Trophoblast cell (in vitro differentiated cells and primary cell): ENCODE measurements around the gene MAP3K4.

ENCODE experiments used
- DNase-seq, 2 donors: peaks; one replicate each; pipeline ENCODE4 v3.0.0-alpha.2; 2016
- H2AFZ ChIP-seq: 2 replicates; pipeline ENCODE4 v1.6.1; 2013; ENCODE audit warnings: low read length, moderate library complexity, mild to moderate bottlenecking; ENCODE audit not compliant: insufficient read depth, poor library complexity
- H2AK5ac ChIP-seq: 2 replicates; pipeline ENCODE4 v1.6.1; 2013; ENCODE audit warnings: mild to moderate bottlenecking, low read length
- H2BK120ac ChIP-seq: 2 replicates; pipeline ENCODE4 v1.6.1; 2013; ENCODE audit warnings: low read length, mild to moderate bottlenecking, moderate library complexity; ENCODE audit not compliant: insufficient read depth, poor library complexity
- H2BK12ac ChIP-seq: 2 replicates; pipeline ENCODE4 v1.6.1; 2013; ENCODE audit warnings: mild to moderate bottlenecking, low read length, moderate library complexity
- H2BK5ac ChIP-seq: 2 replicates; pipeline ENCODE4 v1.6.1; 2013; ENCODE audit warnings: low read length, low read depth, moderate library complexity, mild to moderate bottlenecking; ENCODE audit not compliant: poor library complexity
- H3K14ac ChIP-seq: 2 replicates; pipeline ENCODE4 v1.6.1; 2013; ENCODE audit warnings: mild to moderate bottlenecking, low read length
- H3K18ac ChIP-seq: 2 replicates; pipeline ENCODE4 v1.6.1; 2013; ENCODE audit warnings: mild to moderate bottlenecking, low read length
- H3K23ac ChIP-seq: 2 replicates; pipeline ENCODE4 v1.6.1; 2013; ENCODE audit warnings: low read length
- H3K27ac ChIP-seq: 2 replicates; pipeline ENCODE4 v1.5.1; 2013; ENCODE audit warnings: low read depth, mild to moderate bottlenecking, inconsistent platforms, low read length, moderate library complexity
- H3K27me3 ChIP-seq: 2 replicates; pipeline ENCODE4 v1.6.1; 2013; ENCODE audit warnings: inconsistent platforms, mild to moderate bottlenecking, low read length, moderate library complexity; ENCODE audit not compliant: insufficient read depth
- H3K36me3 ChIP-seq, 2 experiments: 1 replicate in 1 of 2; 2 replicates in 1 of 2; pipeline ENCODE4 v1.6.1; 2013; ENCODE audit warnings: low read length in 2 of 2, mild to moderate bottlenecking in 2 of 2, moderate library complexity in 1 of 2; ENCODE audit not compliant: insufficient read depth in 2 of 2, control insufficient read depth in 1 of 2
- H3K4ac ChIP-seq: 2 replicates; pipeline ENCODE4 v1.6.1; 2013; ENCODE audit warnings: low read depth, mild to moderate bottlenecking, low read length, moderate library complexity
- H3K4me1 ChIP-seq, 2 experiments: 1 replicate in 1 of 2; 2 replicates in 1 of 2; pipeline ENCODE4 v1.6.1; 2013; ENCODE audit warnings: low read length in 2 of 2, mild to moderate bottlenecking in 2 of 2, moderate library complexity in 1 of 2; ENCODE audit not compliant: insufficient read depth in 2 of 2, control insufficient read depth in 1 of 2
- H3K4me2 ChIP-seq: 2 replicates; pipeline ENCODE4 v1.6.1; 2013; ENCODE audit warnings: inconsistent platforms, mild to moderate bottlenecking, low read length, moderate library complexity
- H3K4me3 ChIP-seq: 2 replicates; pipeline ENCODE4 v1.5.1; 2013; ENCODE audit warnings: mild to moderate bottlenecking, low read depth, low read length, inconsistent platforms
- H3K79me1 ChIP-seq: one replicate; pipeline ENCODE4 v1.6.1; 2013; ENCODE audit warnings: low read length
- H3K79me2 ChIP-seq: 2 replicates; pipeline ENCODE4 v1.6.1; 2013; ENCODE audit warnings: low read length, mild to moderate bottlenecking; ENCODE audit not compliant: control insufficient read depth, insufficient read depth, poor library complexity
- H3K9ac ChIP-seq: 2 replicates; pipeline ENCODE4 v1.6.1; 2013; ENCODE audit warnings: mild to moderate bottlenecking, low read length
- H3K9me3 ChIP-seq: 2 replicates; pipeline ENCODE4 v1.6.1; 2013; ENCODE audit warnings: low read depth, mild to moderate bottlenecking, control low read depth, inconsistent platforms, low read length; ENCODE audit not compliant: insufficient read depth
- H4K12ac ChIP-seq: 2 replicates; pipeline ENCODE4 v1.6.1; 2013; ENCODE audit warnings: low read depth, mild to moderate bottlenecking, low read length, moderate library complexity
- H4K8ac ChIP-seq: 2 replicates; pipeline ENCODE4 v1.6.1; 2013; ENCODE audit warnings: low read depth, mild to moderate bottlenecking, low read length, moderate library complexity
- H4K91ac ChIP-seq: one replicate; pipeline ENCODE4 v1.6.1; 2013; ENCODE audit warnings: low read depth, mild to moderate bottlenecking, low read length, moderate library complexity
- WGBS: extraction: QIAGEN DNeasy Blood & Tissue Kit; methylation state at CpG from one replicate; pipeline ENCODE4 v1.1.7; 2013; ENCODE audit warnings: missing lambda C conversion rate; ENCODE audit not compliant: insufficient read length, insufficient coverage; ENCODE audit errors: extremely low coverage; 5-methylcytosine and 5-hydroxymethylcytosine counted together

The MAP3K4 gene

GRCh38 chr6:160962835-160963623, 28.5 kb upstream of the MAP3K4 start:
- Histone ChIP-seq H4K12ac (no peak overlapping the region), H4K91ac (no peak overlapping the region), H3K9me3 (no peaks in the 10 kb centered on the region), H3K36me3 (no peaks in the 10 kb centered on the region), H2BK120ac (no peak overlapping the region), H2AK5ac (no peak overlapping the region), H4K8ac (no peak overlapping the region), H2BK12ac (no peak overlapping the region), H2AFZ (no peak overlapping the region), H3K14ac (no peak overlapping the region), H3K79me1 (no peaks in the 10 kb centered on the region), H2BK5ac (no peak overlapping the region), H3K18ac (no peak overlapping the region), H3K4me1 (no peaks in the 10 kb centered on the region), H3K4me2 (no peak overlapping the region), H3K4me3 (no peak overlapping the region), H3K9ac (no peak overlapping the region), H3K27ac (no peak overlapping the region), H3K4ac (no peak overlapping the region), H3K27me3 (no peaks in the 10 kb centered on the region), H3K79me2 (no peaks in the 10 kb centered on the region), H3K23ac (no peak overlapping the region)
- DNase-seq = no peak
- no CpG with 5 or more reads among the region's 15 CpGs for WGBS

- no peak overlapping the region for H3K4ac ChIP-seq
- H3K36me3 ChIP-seq = no peaks in the 10 kb centered on the region
- H4K8ac ChIP-seq = no peak overlapping the region
- H2AFZ ChIP-seq = no peak overlapping the region
- WGBS = no CpG with 5 or more reads among the region's 8 CpGs
- H2BK120ac ChIP-seq = no peak overlapping the region
- no peak overlapping the region for H2BK5ac ChIP-seq
- no peak overlapping the region for H3K4me2 ChIP-seq
- H3K14ac ChIP-seq = no peak overlapping the region
- no peak overlapping the region for H2AK5ac ChIP-seq
- no peaks in the 10 kb centered on the region for H3K4me1 ChIP-seq
- no peak overlapping the region for H3K27ac ChIP-seq
- H3K79me1 ChIP-seq = no peaks in the 10 kb centered on the region
- DNase-seq = no peak
- no peak overlapping the region for H3K9ac ChIP-seq
- H3K9me3 ChIP-seq = no peaks in the 10 kb centered on the region
- H3K27me3 ChIP-seq = no peaks in the 10 kb centered on the region
- H3K23ac ChIP-seq = no peak overlapping the region
- H3K18ac ChIP-seq = no peak overlapping the region
- no peak overlapping the region for H3K4me3 ChIP-seq
- no peak overlapping the region for H4K91ac ChIP-seq
- no peak overlapping the region for H4K12ac ChIP-seq
- H2BK12ac ChIP-seq = no peak overlapping the region
- no peaks in the 10 kb centered on the region for H3K79me2 ChIP-seq
Measured at GRCh38 chr6:160963651-160964050, 27.9 kb upstream of the MAP3K4 start.

DNA sequence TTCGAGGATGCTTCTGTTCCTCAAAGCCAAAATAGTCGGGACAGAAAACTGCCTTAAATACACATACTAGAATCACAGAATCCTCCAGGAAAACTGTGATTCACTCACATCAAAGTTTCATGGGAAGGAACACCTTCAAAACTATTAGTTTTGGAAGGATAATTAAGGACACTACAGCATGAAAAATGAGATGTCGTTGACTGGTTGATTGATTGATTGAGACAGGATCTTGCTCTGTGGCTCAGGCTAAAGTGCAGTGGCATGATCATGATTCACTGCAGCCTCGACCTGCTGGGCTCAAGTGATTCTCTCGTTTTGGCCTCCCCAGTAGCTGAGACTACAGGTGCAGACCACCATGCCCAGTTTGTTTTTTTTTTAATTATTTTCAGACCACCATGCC, 25.7 kb upstream of the MAP3K4 start:
- no peak for DNase-seq
- Histone ChIP-seq H3K27ac (no peak overlapping the region), H3K9ac (no peak overlapping the region), H2AK5ac (no peak overlapping the region), H3K9me3 (no peaks in the 10 kb centered on the region), H2BK12ac (no peak overlapping the region), H3K4me1 (no peaks in the 10 kb centered on the region), H3K23ac (no peak overlapping the region), H3K27me3 (no peaks in the 10 kb centered on the region), H3K18ac (no peak overlapping the region), H3K14ac (no peak overlapping the region), H3K4me3 (no peak overlapping the region), H4K8ac (no peak overlapping the region), H2BK5ac (no peak overlapping the region), H3K36me3 (no peaks in the 10 kb centered on the region), H3K4ac (no peak overlapping the region), H2BK120ac (no peak overlapping the region), H3K79me1 (no peaks in the 10 kb centered on the region), H4K91ac (no peak overlapping the region), H3K4me2 (no peak overlapping the region), H2AFZ (no peak overlapping the region), H4K12ac (no peak overlapping the region), H3K79me2 (no peaks in the 10 kb centered on the region)
- no CpG with 5 or more reads among the region's 5 CpGs for WGBS

DNA sequence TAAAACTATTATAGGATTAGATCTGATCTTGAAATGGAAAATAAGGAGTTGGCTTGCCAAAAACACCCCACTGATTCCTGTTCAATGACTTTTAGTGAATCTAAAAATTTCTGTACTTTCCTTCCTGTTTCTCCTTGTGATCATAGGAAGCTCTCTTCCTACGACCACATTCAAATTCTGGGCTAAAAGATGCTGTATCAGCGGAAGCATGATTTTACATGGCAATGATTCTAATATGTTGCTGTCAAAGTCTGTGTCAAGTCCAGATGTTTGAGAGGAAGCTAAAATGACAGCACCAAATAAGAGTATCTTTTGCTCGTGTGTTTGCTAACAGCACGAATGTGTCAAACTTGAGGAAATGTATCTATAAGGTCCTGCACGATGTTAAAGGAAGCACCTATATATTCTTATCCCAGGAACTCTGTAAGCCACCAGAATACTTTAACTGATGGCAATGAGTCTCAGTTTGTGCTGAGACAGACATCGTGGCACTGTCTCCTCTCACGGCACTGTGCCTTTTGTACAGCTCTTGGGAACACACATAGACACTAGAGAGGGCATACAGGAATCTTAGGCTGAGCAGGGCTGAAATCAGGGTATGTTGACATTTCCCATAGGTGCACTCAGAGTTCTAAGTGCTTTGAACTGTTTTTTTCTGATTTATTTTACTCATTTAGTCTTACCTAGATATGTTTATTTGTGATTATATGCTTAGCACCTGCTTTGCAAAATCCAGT, 24.9 kb upstream of the MAP3K4 start:
- Histone ChIP-seq H3K9me3 (no peaks in the 10 kb centered on the region), H4K8ac (no peak overlapping the region), H3K14ac (no peak overlapping the region), H3K9ac (no peak overlapping the region), H2BK5ac (no peak overlapping the region), H3K27ac (no peak overlapping the region), H3K36me3 (no peaks in the 10 kb centered on the region), H2AFZ (no peak overlapping the region), H3K79me2 (no peaks in the 10 kb centered on the region), H3K23ac (no peak overlapping the region), H2BK120ac (no peak overlapping the region), H3K18ac (no peak overlapping the region), H3K79me1 (no peaks in the 10 kb centered on the region), H4K12ac (no peak overlapping the region), H2BK12ac (no peak overlapping the region), H3K4me1 (no peaks in the 10 kb centered on the region), H3K4ac (no peak overlapping the region), H3K4me2 (no peak overlapping the region), H2AK5ac (no peak overlapping the region), H4K91ac (no peak overlapping the region), H3K27me3 (no peaks in the 10 kb centered on the region), H3K4me3 (no peak overlapping the region)
- no peak for DNase-seq
- WGBS = no CpG with 5 or more reads among the region's 7 CpGs
